ENCODE results near the gene COL18A1. TPM values are rescaled to one million over a fixed set of nuclear protein-coding genes. Genes with fewer than 3 reads are reported as not detected.

COL18A1 gene
- total and polyA plus RNA-seq, 4 donors = 62.5 to 309 (median 95.0) TPM

- no peak for DNase-seq (ENCODE audit: low read depth in 4 of 6, low spot score in 6 of 6)
- Histone ChIP-seq H3K9me3 (ENCODE audit: control insufficient read depth, insufficient read depth, low read length) (no peaks in the 10 kb centered on the region), H3K4me3 (ENCODE audit: low read depth, low read length) (no peak overlapping the region), H3K27ac (ENCODE audit: low read depth, low read length) (no peak overlapping the region), H3K36me3 (ENCODE audit: control insufficient read depth, insufficient read depth, low read length) (peaks cover 53% of the 10 kb centered on the region), H3K27me3 (ENCODE audit: control insufficient read depth, insufficient read depth, low read length) (no peaks in the 10 kb centered on the region), H3K4me1 (ENCODE audit: control insufficient read depth, insufficient read depth, low read length) (no peaks in the 10 kb centered on the region)
- 84% methylated on average over 29 of the region's 33 CpGs for WGBS (ENCODE audit: insufficient coverage)
Observed at GRCh38 chr21:45505416-45506021, 100.6 kb downstream of the COL18A1 start.

- Histone ChIP-seq H3K27me3 (ENCODE audit: control insufficient read depth, insufficient read depth, low read length) (no peaks in the 10 kb centered on the region), H3K4me3 (ENCODE audit: low read depth, low read length) (no peak overlapping the region), H3K36me3 (ENCODE audit: control insufficient read depth, insufficient read depth, low read length) (peaks cover 60% of the 10 kb centered on the region), H3K4me1 (ENCODE audit: control insufficient read depth, insufficient read depth, low read length) (no peaks in the 10 kb centered on the region), H3K9me3 (ENCODE audit: control insufficient read depth, insufficient read depth, low read length) (no peaks in the 10 kb centered on the region), H3K27ac (ENCODE audit: low read depth, low read length) (no peak overlapping the region)
- 73% methylated on average over 21 of the region's 22 CpGs for WGBS (ENCODE audit: insufficient coverage)
- DNase-seq (ENCODE audit: low read depth in 4 of 6, low spot score in 6 of 6) = no peak
Observed at GRCh38 chr21:45506241-45506817, 101.4 kb downstream of the COL18A1 start.

GRCh38 chr21:45506836-45507522 lies 102.0 kb downstream of the COL18A1 start:
- no peaks in the 10 kb centered on the region for H3K9me3 ChIP-seq (ENCODE audit: control insufficient read depth, insufficient read depth, low read length)
- 77% methylated on average over 7 of the region's 13 CpGs for WGBS (ENCODE audit: insufficient coverage)
- no peak for DNase-seq (ENCODE audit: low read depth in 4 of 6, low spot score in 6 of 6)
- H3K4me3 ChIP-seq (ENCODE audit: low read depth, low read length) = no peak overlapping the region
- no peaks in the 10 kb centered on the region for H3K4me1 ChIP-seq (ENCODE audit: control insufficient read depth, insufficient read depth, low read length)
- H3K36me3 ChIP-seq (ENCODE audit: control insufficient read depth, insufficient read depth, low read length) = peaks cover 66% of the 10 kb centered on the region
- no peak overlapping the region for H3K27ac ChIP-seq (ENCODE audit: low read depth, low read length)
- no peaks in the 10 kb centered on the region for H3K27me3 ChIP-seq (ENCODE audit: control insufficient read depth, insufficient read depth, low read length)

GRCh38 chr21:45507523-45507875 lies 102.5 kb downstream of the COL18A1 start:
- no peaks in the 10 kb centered on the region for H3K4me1 ChIP-seq (ENCODE audit: control insufficient read depth, insufficient read depth, low read length)
- DNase-seq (ENCODE audit: low read depth in 4 of 6, low spot score in 6 of 6) = no peak
- no peak overlapping the region for H3K4me3 ChIP-seq (ENCODE audit: low read depth, low read length)
- H3K27ac ChIP-seq (ENCODE audit: low read depth, low read length) = no peak overlapping the region
- peaks cover 70% of the 10 kb centered on the region for H3K36me3 ChIP-seq (ENCODE audit: control insufficient read depth, insufficient read depth, low read length)
- H3K27me3 ChIP-seq (ENCODE audit: control insufficient read depth, insufficient read depth, low read length) = no peaks in the 10 kb centered on the region
- no peaks in the 10 kb centered on the region for H3K9me3 ChIP-seq (ENCODE audit: control insufficient read depth, insufficient read depth, low read length)
- 85% methylated on average over 7 of the region's 9 CpGs for WGBS (ENCODE audit: insufficient coverage)

GRCh38 chr21:45507888-45508508 lies 103.0 kb downstream of the COL18A1 start:
- Histone ChIP-seq H3K36me3 (ENCODE audit: control insufficient read depth, insufficient read depth, low read length) (peaks cover 75% of the 10 kb centered on the region), H3K4me3 (ENCODE audit: low read depth, low read length) (no peak overlapping the region), H3K4me1 (ENCODE audit: control insufficient read depth, insufficient read depth, low read length) (peaks cover 3% of the 10 kb centered on the region), H3K27me3 (ENCODE audit: control insufficient read depth, insufficient read depth, low read length) (no peaks in the 10 kb centered on the region), H3K27ac (ENCODE audit: low read depth, low read length) (no peak overlapping the region), H3K9me3 (ENCODE audit: control insufficient read depth, insufficient read depth, low read length) (no peaks in the 10 kb centered on the region)
- WGBS (ENCODE audit: insufficient coverage) = 96% methylated on average over 3 of the region's 3 CpGs
- no peak for DNase-seq (ENCODE audit: low read depth in 4 of 6, low spot score in 6 of 6)

GRCh38 chr21:45508607-45509565 lies 103.9 kb downstream of the COL18A1 start:
- DNase-seq (ENCODE audit: low read depth in 4 of 6, low spot score in 6 of 6) = no peak
- H3K27me3 ChIP-seq (ENCODE audit: control insufficient read depth, insufficient read depth, low read length) = no peaks in the 10 kb centered on the region
- H3K4me3 ChIP-seq (ENCODE audit: low read depth, low read length) = no peak overlapping the region
- peaks cover 5% of the 10 kb centered on the region for H3K4me1 ChIP-seq (ENCODE audit: control insufficient read depth, insufficient read depth, low read length)
- no peak overlapping the region for H3K27ac ChIP-seq (ENCODE audit: low read depth, low read length)
- peaks cover 82% of the 10 kb centered on the region for H3K36me3 ChIP-seq (ENCODE audit: control insufficient read depth, insufficient read depth, low read length)
- 70% methylated on average over 41 of the region's 42 CpGs for WGBS (ENCODE audit: insufficient coverage)
- no peaks in the 10 kb centered on the region for H3K9me3 ChIP-seq (ENCODE audit: control insufficient read depth, insufficient read depth, low read length)

GRCh38 chr21:45509566-45510465 lies 104.9 kb downstream of the COL18A1 start:
- no peaks in the 10 kb centered on the region for H3K9me3 ChIP-seq (ENCODE audit: control insufficient read depth, insufficient read depth, low read length)
- peaks cover 82% of the 10 kb centered on the region for H3K36me3 ChIP-seq (ENCODE audit: control insufficient read depth, insufficient read depth, low read length)
- WGBS (ENCODE audit: insufficient coverage) = 95% methylated on average over 59 of the region's 61 CpGs

GRCh38 chr21:45510466-45510955 lies 105.5 kb downstream of the COL18A1 start:
- Histone ChIP-seq H3K27me3 (ENCODE audit: control insufficient read depth, insufficient read depth, low read length) (no peaks in the 10 kb centered on the region), H3K4me1 (ENCODE audit: control insufficient read depth, insufficient read depth, low read length) (peaks cover 5% of the 10 kb centered on the region), H3K4me3 (ENCODE audit: low read depth, low read length) (no peak overlapping the region), H3K27ac (ENCODE audit: low read depth, low read length) (no peak overlapping the region), H3K36me3 (ENCODE audit: control insufficient read depth, insufficient read depth, low read length) (peaks cover 82% of the 10 kb centered on the region), H3K9me3 (ENCODE audit: control insufficient read depth, insufficient read depth, low read length) (no peaks in the 10 kb centered on the region)
- WGBS (ENCODE audit: insufficient coverage) = 87% methylated on average over 10 of the region's 11 CpGs
- no peak for DNase-seq (ENCODE audit: low read depth in 4 of 6, low spot score in 6 of 6)

More at GRCh38 chr21:45509566-45510465, 104.9 kb downstream of the COL18A1 start:
- H3K27me3 ChIP-seq (ENCODE audit: control insufficient read depth, insufficient read depth, low read length) = no peaks in the 10 kb centered on the region
- peaks cover 5% of the 10 kb centered on the region for H3K4me1 ChIP-seq (ENCODE audit: control insufficient read depth, insufficient read depth, low read length)
- no peak overlapping the region for H3K27ac ChIP-seq (ENCODE audit: low read depth, low read length)
- DNase-seq (ENCODE audit: low read depth in 4 of 6, low spot score in 6 of 6) = no peak
- H3K4me3 ChIP-seq (ENCODE audit: low read depth, low read length) = no peak overlapping the region

All from spinal cord (tissue), 10 donors.